Measurements from ENCODE around the gene DHX34.

Gene DHX34

GRCh38 chr19:47428177-47428894 is 79.2 kb downstream of the DHX34 start (continued):
- peak; percentile 98 for TF ChIP-seq SP3 (tag by site-specific recombination; IDR thresholded peaks at IDR 0.05)
- TF ChIP-seq ZNF16 (tag by site-specific recombination; IDR thresholded peaks at IDR 0.05; ENCODE audit: low read depth) = no peak
- TF ChIP-seq ZNF350 (tag by site-specific recombination; IDR thresholded peaks at IDR 0.05) = no peak
- TF ChIP-seq ZNF140 (tag by site-specific recombination; IDR thresholded peaks at IDR 0.05) = no peak
- TF ChIP-seq GLIS2 (tag by site-specific recombination; IDR thresholded peaks at IDR 0.05) = no peak
- TF ChIP-seq ZNF121 (tag by site-specific recombination; IDR thresholded peaks at IDR 0.05) = no peak
- TF ChIP-seq, protein P1, sequence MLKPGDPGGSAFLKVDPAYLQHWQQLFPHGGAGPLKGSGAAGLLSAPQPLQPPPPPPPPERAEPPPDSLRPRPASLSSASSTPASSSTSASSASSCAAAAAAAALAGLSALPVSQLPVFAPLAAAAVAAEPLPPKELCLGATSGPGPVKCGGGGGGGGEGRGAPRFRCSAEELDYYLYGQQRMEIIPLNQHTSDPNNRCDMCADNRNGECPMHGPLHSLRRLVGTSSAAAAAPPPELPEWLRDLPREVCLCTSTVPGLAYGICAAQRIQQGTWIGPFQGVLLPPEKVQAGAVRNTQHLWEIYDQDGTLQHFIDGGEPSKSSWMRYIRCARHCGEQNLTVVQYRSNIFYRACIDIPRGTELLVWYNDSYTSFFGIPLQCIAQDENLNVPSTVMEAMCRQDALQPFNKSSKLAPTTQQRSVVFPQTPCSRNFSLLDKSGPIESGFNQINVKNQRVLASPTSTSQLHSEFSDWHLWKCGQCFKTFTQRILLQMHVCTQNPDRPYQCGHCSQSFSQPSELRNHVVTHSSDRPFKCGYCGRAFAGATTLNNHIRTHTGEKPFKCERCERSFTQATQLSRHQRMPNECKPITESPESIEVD (tag by site-specific recombination; IDR thresholded peaks at IDR 0.05) = no peak
- peak; percentile 42 for TF ChIP-seq EGR2 (tag by site-specific recombination; IDR thresholded peaks at IDR 0.05; ENCODE audit: low read depth)
- no peak for TF ChIP-seq SALL2 (tag by site-specific recombination; IDR thresholded peaks at IDR 0.05; ENCODE audit: borderline replicate concordance)
- no peak for TF ChIP-seq OSR2 (tag by site-specific recombination; IDR thresholded peaks at IDR 0.05)
- TF ChIP-seq ZXDB (tag by site-specific recombination; IDR thresholded peaks at IDR 0.05) = peak; percentile 70; the same call in 1 of the 2 replicates
- TF ChIP-seq ZNF660 (tag by site-specific recombination; IDR thresholded peaks at IDR 0.05) = no peak; the same call in 1 of the 2 replicates
- TF ChIP-seq KLF1 (tag by site-specific recombination; IDR thresholded peaks at IDR 0.05) = peak; percentile 82
- no peak for TF ChIP-seq REPIN1 (tag by site-specific recombination; IDR thresholded peaks at IDR 0.05; ENCODE audit: low read depth)
- no peak for TF ChIP-seq ZEB2 (tag by site-specific recombination; IDR thresholded peaks at IDR 0.05)
- TF ChIP-seq ZNF114 (tag by site-specific recombination; IDR thresholded peaks at IDR 0.05) = no peak
- no peak for TF ChIP-seq ZNF704 (tag by site-specific recombination; IDR thresholded peaks at IDR 0.05)
- TF ChIP-seq ZNF792 (tag by site-specific recombination; IDR thresholded peaks at IDR 0.05) = no peak
- TF ChIP-seq ZFP37 (tag by site-specific recombination; IDR thresholded peaks at IDR 0.05) = no peak
- TF ChIP-seq ZNF549 (tag by site-specific recombination; IDR thresholded peaks at IDR 0.05) = no peak
- TF ChIP-seq SP2 (tag by site-specific recombination; IDR thresholded peaks at IDR 0.05) = peak; percentile 98
- TF ChIP-seq, protein P2, sequence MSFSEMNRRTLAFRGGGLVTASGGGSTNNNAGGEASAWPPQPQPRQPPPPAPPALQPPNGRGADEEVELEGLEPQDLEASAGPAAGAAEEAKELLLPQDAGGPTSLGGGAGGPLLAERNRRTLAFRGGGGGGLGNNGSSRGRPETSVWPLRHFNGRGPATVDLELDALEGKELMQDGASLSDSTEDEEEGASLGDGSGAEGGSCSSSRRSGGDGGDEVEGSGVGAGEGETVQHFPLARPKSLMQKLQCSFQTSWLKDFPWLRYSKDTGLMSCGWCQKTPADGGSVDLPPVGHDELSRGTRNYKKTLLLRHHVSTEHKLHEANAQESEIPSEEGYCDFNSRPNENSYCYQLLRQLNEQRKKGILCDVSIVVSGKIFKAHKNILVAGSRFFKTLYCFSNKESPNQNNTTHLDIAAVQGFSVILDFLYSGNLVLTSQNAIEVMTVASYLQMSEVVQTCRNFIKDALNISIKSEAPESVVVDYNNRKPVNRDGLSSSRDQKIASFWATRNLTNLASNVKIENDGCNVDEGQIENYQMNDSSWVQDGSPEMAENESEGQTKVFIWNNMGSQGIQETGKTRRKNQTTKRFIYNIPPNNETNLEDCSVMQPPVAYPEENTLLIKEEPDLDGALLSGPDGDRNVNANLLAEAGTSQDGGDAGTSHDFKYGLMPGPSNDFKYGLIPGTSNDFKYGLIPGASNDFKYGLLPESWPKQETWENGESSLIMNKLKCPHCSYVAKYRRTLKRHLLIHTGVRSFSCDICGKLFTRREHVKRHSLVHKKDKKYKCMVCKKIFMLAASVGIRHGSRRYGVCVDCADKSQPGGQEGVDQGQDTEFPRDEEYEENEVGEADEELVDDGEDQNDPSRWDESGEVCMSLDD (tag by site-specific recombination; IDR thresholded peaks at IDR 0.05) = no peak
- no peak for TF ChIP-seq ZNF248 (tag by site-specific recombination; IDR thresholded peaks at IDR 0.05)
- TF ChIP-seq ZNF311 (tag by site-specific recombination; IDR thresholded peaks at IDR 0.05; ENCODE audit: borderline replicate concordance) = no peak
- no peak for TF ChIP-seq ZNF561 (tag by site-specific recombination; IDR thresholded peaks at IDR 0.05; ENCODE audit: borderline replicate concordance)
- peak; percentile 70 for TF ChIP-seq PATZ1 (tag by site-specific recombination; IDR thresholded peaks at IDR 0.05)
- no peak for TF ChIP-seq ZNF138 (tag by site-specific recombination; IDR thresholded peaks at IDR 0.05; ENCODE audit: borderline replicate concordance)
- TF ChIP-seq BCL11B (tag by site-specific recombination; IDR thresholded peaks at IDR 0.05; ENCODE audit: low read depth) = no peak
- TF ChIP-seq, protein P3, sequence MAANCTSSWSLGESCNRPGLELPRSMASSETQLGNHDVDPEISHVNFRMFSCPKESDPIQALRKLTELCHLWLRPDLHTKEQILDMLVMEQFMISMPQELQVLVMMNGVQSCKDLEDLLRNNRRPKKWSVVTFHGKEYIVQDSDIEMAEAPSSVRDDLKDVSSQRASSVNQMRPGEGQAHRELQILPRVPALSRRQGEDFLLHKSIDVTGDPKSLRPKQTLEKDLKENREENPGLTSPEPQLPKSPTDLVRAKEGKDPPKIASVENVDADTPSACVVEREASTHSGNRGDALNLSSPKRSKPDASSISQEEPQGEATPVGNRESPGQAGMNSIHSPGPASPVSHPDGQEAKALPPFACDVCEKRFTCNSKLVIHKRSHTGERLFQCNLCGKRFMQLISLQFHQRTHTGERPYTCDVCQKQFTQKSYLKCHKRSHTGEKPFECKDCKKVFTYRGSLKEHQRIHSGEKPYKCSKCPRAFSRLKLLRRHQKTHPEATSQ (tag by site-specific recombination; IDR thresholded peaks at IDR 0.05) = no peak
- no peak for TF ChIP-seq SETDB1 (IDR thresholded peaks at IDR 0.05; ENCODE audit: insufficient read length, low read length)
- TF ChIP-seq ZNF530 (tag by site-specific recombination; IDR thresholded peaks at IDR 0.05; ENCODE audit: low read depth) = no peak
